UCSD-AML1 (cell line): Measurements from ENCODE around the gene NSUN6.

Experiments used
- DNase-seq: peaks from one replicate; lab custom pipeline; 2025; ENCODE audit not compliant: unreplicated experiment; lab: John Stamatoyannopoulos, UW

The NSUN6 gene

GRCh38 chr10:18563003-18563726, 88.2 kb downstream of the NSUN6 start:
- DNase-seq = no peak

GRCh38 chr10:18561861-18562551, 89.4 kb downstream of the NSUN6 start:
- DNase-seq = no peak

DNA sequence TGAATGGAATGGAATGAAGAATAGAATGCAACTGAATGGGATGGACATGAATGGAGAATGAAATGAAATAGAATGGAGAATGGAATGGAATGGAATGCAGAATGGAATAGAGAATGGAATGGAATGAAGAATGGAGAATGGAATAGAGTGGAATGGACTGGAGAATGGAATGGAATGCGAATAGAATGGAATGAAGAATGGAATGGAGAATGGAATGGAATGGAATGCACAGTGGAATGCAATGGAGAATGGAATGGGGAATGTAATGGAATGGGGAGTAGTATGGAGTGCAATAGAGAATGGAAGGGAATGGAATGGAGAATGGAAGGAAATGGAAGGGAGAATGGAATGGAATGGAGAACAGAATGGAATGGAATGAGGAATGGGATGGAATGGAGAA, 93.4 kb downstream of the NSUN6 start:
- DNase-seq = no peak

GRCh38 chr10:18556522-18557147, 94.8 kb downstream of the NSUN6 start:
- DNase-seq = no peak

DNA sequence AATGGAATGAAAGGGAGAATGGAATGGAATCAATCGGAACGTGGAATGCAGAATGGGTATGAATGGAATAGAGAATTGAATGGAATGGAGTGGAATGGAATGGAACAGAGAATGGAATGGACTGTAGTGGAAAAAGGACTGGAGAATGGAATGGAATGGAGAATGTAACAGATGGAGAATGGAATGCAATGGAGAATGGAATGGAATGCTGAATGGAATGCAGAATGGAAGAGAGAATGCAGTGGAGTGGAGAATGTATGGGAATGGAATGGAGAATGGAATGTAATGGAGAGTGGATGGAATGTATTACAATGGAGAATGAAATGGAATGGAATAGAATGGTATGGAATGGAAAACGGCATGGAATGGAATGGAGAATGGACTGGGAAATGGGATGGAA, 96.9 kb downstream of the NSUN6 start:
- DNase-seq = no peak

- DNase-seq = no peak
These were observed 99.9 kb downstream of the NSUN6 start for GRCh38 chr10:18551473-18551872.

- DNase-seq = no peak
These were observed 102.3 kb downstream of the NSUN6 start for GRCh38 chr10:18549105-18549504.

DNA sequence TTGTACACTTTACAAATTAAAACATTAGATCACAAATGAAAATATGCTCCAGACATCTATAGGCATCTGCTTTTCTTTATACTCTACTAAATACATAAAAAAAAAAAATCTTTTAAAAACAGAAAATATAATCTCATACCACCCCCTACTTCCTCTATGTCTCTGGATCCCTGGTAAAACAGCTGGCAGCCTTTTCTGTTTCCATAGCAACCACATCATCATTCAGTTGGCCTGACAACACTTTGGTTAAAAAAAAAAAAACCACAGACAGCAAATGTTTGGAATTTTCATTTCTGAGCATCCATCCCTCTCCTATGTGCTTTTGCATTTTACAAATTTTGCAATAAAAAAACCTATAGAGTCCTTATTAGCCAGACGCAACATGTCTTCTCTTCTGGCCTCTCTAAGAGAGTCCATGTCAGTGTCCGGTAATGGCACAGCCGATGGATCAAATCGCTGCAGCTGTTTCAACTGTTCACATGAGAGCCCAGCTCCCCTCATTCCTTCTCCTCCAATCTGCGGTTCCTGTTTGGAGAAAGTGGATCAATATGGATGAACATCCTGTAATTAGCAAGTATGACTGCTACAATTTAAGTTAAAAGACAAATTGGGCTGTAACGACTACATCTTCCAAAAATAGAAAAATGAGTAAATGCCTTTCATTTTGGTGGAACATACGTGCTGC, 105.6 kb downstream of the NSUN6 start:
- no peak for DNase-seq

- DNase-seq = no peak
These were observed 108.6 kb downstream of the NSUN6 start for GRCh38 chr10:18542832-18543231.

GRCh38 chr10:18540195-18540594, 111.2 kb downstream of the NSUN6 start:
- no peak for DNase-seq

- DNase-seq = no peak
These were observed 112.1 kb downstream of the NSUN6 start for GRCh38 chr10:18539335-18539734.

- no peak for DNase-seq
These were observed 117.5 kb downstream of the NSUN6 start for GRCh38 chr10:18533896-18534295.

DNA sequence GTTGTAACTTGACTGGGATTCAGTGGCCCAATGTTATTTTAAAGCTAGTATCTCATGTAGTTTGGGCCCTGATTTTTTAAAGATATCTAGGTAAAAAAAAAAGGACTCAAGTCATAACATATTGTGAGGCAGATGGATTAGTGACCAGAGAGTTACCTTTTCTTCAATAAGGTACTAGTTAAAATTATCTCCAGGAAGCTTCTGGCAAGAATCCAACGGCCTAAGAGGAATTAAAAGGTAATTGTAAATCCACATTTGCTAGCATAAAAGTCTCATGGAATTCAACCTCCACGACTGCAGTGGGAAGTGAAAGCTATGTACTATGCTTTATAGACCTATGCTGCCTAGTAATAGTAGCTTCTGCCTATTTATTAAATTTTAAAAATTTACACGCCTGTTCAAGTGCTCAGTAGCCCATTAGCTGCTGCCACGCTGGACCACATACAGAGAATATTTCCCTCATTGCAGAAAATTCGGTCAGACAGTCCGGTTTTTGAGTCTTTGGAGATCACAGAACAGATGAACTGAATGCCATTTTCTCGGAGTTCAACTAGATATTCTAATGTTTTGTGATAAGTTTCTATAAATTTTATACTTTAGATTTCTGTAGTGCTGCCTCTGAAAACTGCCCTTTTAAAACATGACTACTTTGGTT, 118.4 kb downstream of the NSUN6 start:
- DNase-seq = no peak

DNA sequence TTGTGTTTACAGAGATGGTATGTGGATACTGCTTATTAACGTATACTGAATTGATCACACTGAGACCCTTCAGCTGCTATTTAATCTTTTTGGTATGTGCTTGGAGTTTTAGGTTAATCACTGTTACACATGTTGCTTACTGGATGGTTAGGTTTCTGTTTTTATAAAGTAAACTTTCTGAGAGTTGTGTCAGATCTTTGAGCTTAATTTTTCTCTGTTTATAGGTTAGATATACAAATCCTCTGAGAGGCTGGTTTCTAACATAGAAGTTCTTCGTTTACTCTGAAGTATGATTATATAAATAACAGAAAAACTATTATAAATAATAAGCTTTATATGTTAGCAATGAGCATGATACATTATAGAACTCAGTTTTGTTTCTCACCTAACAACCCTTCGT, 123.1 kb downstream of the NSUN6 start:
- no peak for DNase-seq

- DNase-seq = no peak
These were observed 123.7 kb downstream of the NSUN6 start for GRCh38 chr10:18527687-18528086.

GRCh38 chr10:18523858-18524257, 127.5 kb downstream of the NSUN6 start:
- no peak for DNase-seq

DNA sequence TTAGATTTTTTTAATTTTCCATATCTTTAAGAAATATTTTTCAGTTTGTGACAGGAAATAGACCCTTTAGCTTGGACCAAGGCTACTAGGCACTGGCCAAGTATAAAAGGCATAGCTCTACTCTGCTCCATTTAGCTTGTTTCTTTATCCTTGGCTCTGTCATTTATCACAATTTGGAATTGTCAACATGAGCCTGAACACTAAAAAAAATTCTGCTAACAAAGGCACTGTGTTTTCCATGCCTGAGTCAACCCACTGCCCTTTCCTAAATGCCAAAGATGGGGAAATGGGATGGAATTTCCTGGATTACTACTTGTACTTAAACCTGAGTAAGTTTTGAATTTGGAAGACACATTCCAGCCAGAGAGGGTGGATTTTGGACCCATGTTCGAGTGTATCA, 128.4 kb downstream of the NSUN6 start:
- no peak for DNase-seq

DNA sequence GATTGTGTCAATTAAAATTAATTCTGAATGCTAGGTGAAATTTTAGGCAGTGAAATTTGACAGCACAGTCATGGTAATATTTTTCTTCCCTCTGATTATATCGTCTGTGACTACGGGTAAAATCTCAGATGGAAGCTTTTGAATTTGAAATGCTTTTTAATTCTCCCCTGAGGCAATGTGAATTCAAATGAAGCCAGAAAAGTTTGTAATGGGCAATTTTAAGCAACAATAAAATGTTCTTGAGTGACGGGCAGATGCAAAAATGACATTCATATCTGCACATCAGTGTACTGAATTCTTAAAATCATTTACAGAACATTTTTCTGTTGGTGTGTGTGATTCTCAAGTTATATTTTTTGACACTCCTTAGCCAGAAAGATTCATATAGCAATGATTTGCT, 134.5 kb downstream of the NSUN6 start:
- DNase-seq = no peak

DNA sequence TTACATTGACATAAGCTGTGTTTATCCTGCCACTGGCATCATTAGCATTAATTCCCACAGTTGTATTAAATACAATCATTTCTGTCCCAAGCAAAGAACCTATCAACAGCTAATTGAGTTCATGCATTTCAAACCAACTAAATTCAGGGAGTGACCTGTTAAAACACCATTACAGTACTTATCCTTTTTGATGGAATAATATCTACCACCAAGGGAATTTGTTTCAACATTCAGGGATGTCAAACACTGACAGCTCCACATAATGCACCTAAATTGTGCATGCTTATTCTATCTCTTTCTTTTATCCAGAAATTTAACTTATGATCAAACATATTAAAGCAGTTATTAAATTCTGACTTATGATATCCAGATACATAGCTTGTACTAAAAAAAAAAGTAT, 136.8 kb downstream of the NSUN6 start:
- DNase-seq = no peak

- DNase-seq = no peak
These were observed 142.8 kb downstream of the NSUN6 start for GRCh38 chr10:18508587-18508986.

DNA sequence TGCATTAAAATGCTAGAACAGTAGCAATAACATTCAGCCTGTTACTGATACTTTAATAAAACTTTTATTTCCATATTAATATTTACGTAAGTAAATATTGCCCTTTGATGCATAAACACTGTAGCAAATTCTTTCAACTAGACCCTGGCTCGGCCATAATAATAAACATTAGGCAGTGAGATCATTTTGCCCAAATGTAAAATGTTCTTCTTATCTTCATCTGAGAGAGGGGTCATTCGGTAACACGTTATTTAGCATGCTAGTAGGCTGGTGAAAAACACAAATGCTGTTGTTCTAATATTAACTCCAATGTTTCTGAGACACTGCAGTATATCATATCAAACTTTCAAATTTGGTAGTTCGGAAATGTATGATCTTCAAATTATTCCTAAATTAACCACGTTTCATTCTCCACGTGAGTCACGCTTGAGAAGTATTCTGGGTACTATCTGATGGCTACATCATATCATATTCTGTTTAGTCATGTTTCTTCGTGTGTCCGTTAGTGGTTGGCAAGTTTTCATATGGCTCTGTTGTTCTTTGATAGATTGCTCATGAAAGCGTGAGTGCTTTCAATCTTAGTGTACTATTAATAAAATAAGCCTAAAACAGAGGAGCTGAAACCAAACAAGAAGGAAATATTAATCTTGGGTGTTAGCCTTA, 145.8 kb downstream of the NSUN6 start:
- no peak for DNase-seq
